Measurements from ENCODE around the gene ST3GAL5. TPM values are rescaled to one million over a fixed set of nuclear protein-coding genes. Genes with fewer than 3 reads are reported as not detected.

ST3GAL5 gene
- total RNA-seq, 1 experiment from 2014 or later = 3.8 TPM

DNA sequence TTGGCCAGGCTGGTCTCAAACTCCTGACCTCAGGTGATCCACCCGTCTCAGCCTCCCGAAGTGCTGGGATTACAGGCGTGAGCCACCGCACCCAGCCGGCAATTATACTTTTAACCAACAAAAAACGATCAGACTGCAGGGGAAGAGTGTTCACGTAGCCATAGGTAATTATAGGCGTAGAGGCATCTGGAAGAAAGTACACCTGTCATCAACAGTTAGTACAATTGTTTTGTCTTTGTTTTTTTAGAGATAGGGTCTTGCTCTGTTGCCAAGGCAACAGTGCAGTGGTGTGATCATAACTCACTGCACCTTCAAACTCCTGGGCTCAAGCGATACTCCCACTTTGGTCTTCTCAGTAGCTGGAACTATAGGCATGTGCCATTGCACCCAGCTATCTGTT, 20.0 kb downstream of the ST3GAL5 start:
- H3K9me3 ChIP-seq (ENCODE audit: low read length) = no peaks in the 10 kb centered on the region
- H3K4me2 ChIP-seq (ENCODE audit: low read depth, low read length, poor library complexity, severe bottlenecking) = no peak overlapping the region
- DNase-seq = no peak
- no peak overlapping the region for H3K9ac ChIP-seq (ENCODE audit: low read length)
- no peaks in the 10 kb centered on the region for H3K27me3 ChIP-seq (ENCODE audit: low read length)
- H3K27ac ChIP-seq (ENCODE audit: low read length) = no peak overlapping the region
- no peaks in the 10 kb centered on the region for H3K36me3 ChIP-seq (ENCODE audit: insufficient read depth, low read length)
- no peaks in the 10 kb centered on the region for H3K9me2 ChIP-seq (replicated peaks; ENCODE audit: insufficient read depth, low read length)
- no peaks in the 10 kb centered on the region for H3K79me2 ChIP-seq (ENCODE audit: low read length)
- H4K20me1 ChIP-seq (ENCODE audit: insufficient read depth, low read depth, low read length) = no peaks in the 10 kb centered on the region
- no peak overlapping the region for H2AFZ ChIP-seq (ENCODE audit: low read length)
- no peaks in the 10 kb centered on the region for H3K4me1 ChIP-seq (ENCODE audit: low read length)
- H3K4me3 ChIP-seq (ENCODE audit: low read length) = no peak overlapping the region

GRCh38 chr2:85867556-85868292, 21.1 kb downstream of the ST3GAL5 start:
- H3K9me3 ChIP-seq (ENCODE audit: low read length) = no peaks in the 10 kb centered on the region
- DNase-seq = no peak
- H3K36me3 ChIP-seq (ENCODE audit: insufficient read depth, low read length) = no peaks in the 10 kb centered on the region
- no peak overlapping the region for H3K4me3 ChIP-seq (ENCODE audit: low read length)
- H3K27ac ChIP-seq (ENCODE audit: low read length) = no peak overlapping the region
- H3K9me2 ChIP-seq (replicated peaks; ENCODE audit: insufficient read depth, low read length) = no peaks in the 10 kb centered on the region
- H3K4me1 ChIP-seq (ENCODE audit: low read length) = no peaks in the 10 kb centered on the region
- no peak overlapping the region for H3K9ac ChIP-seq (ENCODE audit: low read length)
- H3K4me2 ChIP-seq (ENCODE audit: low read depth, low read length, poor library complexity, severe bottlenecking) = no peak overlapping the region
- H3K27me3 ChIP-seq (ENCODE audit: low read length) = no peaks in the 10 kb centered on the region
- H2AFZ ChIP-seq (ENCODE audit: low read length) = no peak overlapping the region
- H4K20me1 ChIP-seq (ENCODE audit: insufficient read depth, low read depth, low read length) = no peaks in the 10 kb centered on the region
- H3K79me2 ChIP-seq (ENCODE audit: low read length) = no peaks in the 10 kb centered on the region

DNA sequence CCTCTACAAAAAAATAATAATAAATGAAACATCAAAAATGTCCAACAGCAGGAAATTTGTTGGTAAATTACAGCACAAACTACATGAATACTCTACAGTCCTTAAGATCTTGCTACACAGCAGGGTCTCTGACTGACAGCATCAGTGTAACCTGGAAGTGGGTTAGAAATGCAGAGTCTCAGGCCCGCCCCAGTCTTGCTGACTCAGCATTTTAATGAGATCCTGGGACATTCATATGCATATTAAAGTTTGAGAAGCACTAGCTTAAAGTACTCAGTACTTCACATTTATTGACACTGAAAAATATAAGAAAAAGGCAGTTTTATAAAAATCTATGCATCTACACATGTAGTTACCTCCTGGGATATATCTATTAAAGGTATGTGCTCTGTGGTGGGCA, 21.7 kb downstream of the ST3GAL5 start:
- Histone ChIP-seq H3K27me3 (ENCODE audit: low read length) (no peaks in the 10 kb centered on the region), H3K4me1 (ENCODE audit: low read length) (no peaks in the 10 kb centered on the region), H3K4me2 (ENCODE audit: low read depth, low read length, poor library complexity, severe bottlenecking) (no peak overlapping the region), H3K9me2 (replicated peaks; ENCODE audit: insufficient read depth, low read length) (no peaks in the 10 kb centered on the region), H2AFZ (ENCODE audit: low read length) (no peak overlapping the region), H3K9me3 (ENCODE audit: low read length) (no peaks in the 10 kb centered on the region), H3K9ac (ENCODE audit: low read length) (no peak overlapping the region), H3K4me3 (ENCODE audit: low read length) (no peak overlapping the region), H4K20me1 (ENCODE audit: insufficient read depth, low read depth, low read length) (no peaks in the 10 kb centered on the region), H3K27ac (ENCODE audit: low read length) (no peak overlapping the region), H3K36me3 (ENCODE audit: insufficient read depth, low read length) (no peaks in the 10 kb centered on the region), H3K79me2 (ENCODE audit: low read length) (no peaks in the 10 kb centered on the region)
- no peak for DNase-seq

DNA sequence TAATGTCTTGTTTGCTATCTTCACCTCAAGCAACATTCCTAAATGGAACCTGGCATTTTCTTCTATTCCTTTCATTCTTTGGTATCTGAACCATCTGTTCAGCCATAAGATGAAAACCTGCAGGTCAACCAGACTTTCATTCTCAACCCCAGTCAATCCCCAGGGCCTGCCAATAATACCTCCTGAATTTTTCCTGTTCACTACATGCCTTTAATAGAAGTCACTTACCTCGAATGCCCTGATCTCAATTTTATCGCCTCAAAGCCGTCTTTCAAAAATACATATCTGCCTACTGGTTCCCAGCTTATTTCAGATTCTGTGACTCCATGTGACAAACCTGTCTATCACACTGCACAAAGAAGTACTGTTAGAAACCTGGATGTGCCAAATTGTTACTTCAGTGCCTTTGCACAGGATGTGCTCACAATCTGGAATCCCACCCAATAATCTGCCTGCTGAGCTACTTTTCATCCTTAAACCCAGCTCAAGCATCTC, 22.6 kb downstream of the ST3GAL5 start:
- H3K27ac ChIP-seq (ENCODE audit: low read length) = no peak overlapping the region

GRCh38 chr2:85865539-85866164, 23.1 kb downstream of the ST3GAL5 start:
- no peaks in the 10 kb centered on the region for H3K36me3 ChIP-seq (ENCODE audit: insufficient read depth, low read length)
- H4K20me1 ChIP-seq (ENCODE audit: insufficient read depth, low read depth, low read length) = no peaks in the 10 kb centered on the region
- H3K4me3 ChIP-seq (ENCODE audit: low read length) = no peak overlapping the region
- no peaks in the 10 kb centered on the region for H3K9me2 ChIP-seq (replicated peaks; ENCODE audit: insufficient read depth, low read length)
- H3K79me2 ChIP-seq (ENCODE audit: low read length) = no peaks in the 10 kb centered on the region
- H3K4me2 ChIP-seq (ENCODE audit: low read depth, low read length, poor library complexity, severe bottlenecking) = no peak overlapping the region
- no peaks in the 10 kb centered on the region for H3K4me1 ChIP-seq (ENCODE audit: low read length)
- no peaks in the 10 kb centered on the region for H3K9me3 ChIP-seq (ENCODE audit: low read length)
- H2AFZ ChIP-seq (ENCODE audit: low read length) = no peak overlapping the region
- H3K27ac ChIP-seq (ENCODE audit: low read length) = no peak overlapping the region
- H3K9ac ChIP-seq (ENCODE audit: low read length) = no peak overlapping the region
- H3K27me3 ChIP-seq (ENCODE audit: low read length) = no peaks in the 10 kb centered on the region
- DNase-seq = no peak

More for the DNA sequence above, 22.6 kb downstream of the ST3GAL5 start:
- no peaks in the 10 kb centered on the region for H4K20me1 ChIP-seq (ENCODE audit: insufficient read depth, low read depth, low read length)
- no peak overlapping the region for H2AFZ ChIP-seq (ENCODE audit: low read length)
- DNase-seq = no peak
- no peaks in the 10 kb centered on the region for H3K9me2 ChIP-seq (replicated peaks; ENCODE audit: insufficient read depth, low read length)
- no peak overlapping the region for H3K4me3 ChIP-seq (ENCODE audit: low read length)
- no peaks in the 10 kb centered on the region for H3K36me3 ChIP-seq (ENCODE audit: insufficient read depth, low read length)
- no peak overlapping the region for H3K9ac ChIP-seq (ENCODE audit: low read length)
- H3K4me2 ChIP-seq (ENCODE audit: low read depth, low read length, poor library complexity, severe bottlenecking) = no peak overlapping the region
- no peaks in the 10 kb centered on the region for H3K79me2 ChIP-seq (ENCODE audit: low read length)
- H3K4me1 ChIP-seq (ENCODE audit: low read length) = no peaks in the 10 kb centered on the region
- H3K9me3 ChIP-seq (ENCODE audit: low read length) = no peaks in the 10 kb centered on the region
- H3K27me3 ChIP-seq (ENCODE audit: low read length) = no peaks in the 10 kb centered on the region

- Histone ChIP-seq H3K4me2 (ENCODE audit: low read depth, low read length, poor library complexity, severe bottlenecking) (no peak overlapping the region), H3K79me2 (ENCODE audit: low read length) (no peaks in the 10 kb centered on the region), H3K9me3 (ENCODE audit: low read length) (no peaks in the 10 kb centered on the region), H3K9ac (ENCODE audit: low read length) (no peak overlapping the region), H3K36me3 (ENCODE audit: insufficient read depth, low read length) (no peaks in the 10 kb centered on the region), H3K27ac (ENCODE audit: low read length) (no peak overlapping the region), H4K20me1 (ENCODE audit: insufficient read depth, low read depth, low read length) (no peaks in the 10 kb centered on the region), H3K9me2 (replicated peaks; ENCODE audit: insufficient read depth, low read length) (no peaks in the 10 kb centered on the region), H3K27me3 (ENCODE audit: low read length) (no peaks in the 10 kb centered on the region), H3K4me1 (ENCODE audit: low read length) (no peaks in the 10 kb centered on the region), H2AFZ (ENCODE audit: low read length) (no peak overlapping the region), H3K4me3 (ENCODE audit: low read length) (no peak overlapping the region)
- DNase-seq = no peak
Measured at GRCh38 chr2:85864654-85865053, 24.1 kb downstream of the ST3GAL5 start.

GRCh38 chr2:85862426-85862825, 26.4 kb downstream of the ST3GAL5 start:
- no peak overlapping the region for H3K27ac ChIP-seq (ENCODE audit: low read length)
- no peaks in the 10 kb centered on the region for H4K20me1 ChIP-seq (ENCODE audit: insufficient read depth, low read depth, low read length)
- no peaks in the 10 kb centered on the region for H3K36me3 ChIP-seq (ENCODE audit: insufficient read depth, low read length)
- no peaks in the 10 kb centered on the region for H3K4me1 ChIP-seq (ENCODE audit: low read length)
- H3K4me3 ChIP-seq (ENCODE audit: low read length) = no peak overlapping the region
- H3K9ac ChIP-seq (ENCODE audit: low read length) = no peak overlapping the region
- DNase-seq = no peak
- no peaks in the 10 kb centered on the region for H3K79me2 ChIP-seq (ENCODE audit: low read length)
- no peak overlapping the region for H3K4me2 ChIP-seq (ENCODE audit: low read depth, low read length, poor library complexity, severe bottlenecking)
- no peaks in the 10 kb centered on the region for H3K27me3 ChIP-seq (ENCODE audit: low read length)
- H3K9me2 ChIP-seq (replicated peaks; ENCODE audit: insufficient read depth, low read length) = no peaks in the 10 kb centered on the region
- H2AFZ ChIP-seq (ENCODE audit: low read length) = no peak overlapping the region
- H3K9me3 ChIP-seq (ENCODE audit: low read length) = no peaks in the 10 kb centered on the region

- H3K9me3 ChIP-seq (ENCODE audit: low read length) = no peaks in the 10 kb centered on the region
- H3K36me3 ChIP-seq (ENCODE audit: insufficient read depth, low read length) = no peaks in the 10 kb centered on the region
- no peak overlapping the region for H3K4me3 ChIP-seq (ENCODE audit: low read length)
- no peaks in the 10 kb centered on the region for H3K27me3 ChIP-seq (ENCODE audit: low read length)
- H3K4me1 ChIP-seq (ENCODE audit: low read length) = no peaks in the 10 kb centered on the region
- H3K79me2 ChIP-seq (ENCODE audit: low read length) = no peaks in the 10 kb centered on the region
- H2AFZ ChIP-seq (ENCODE audit: low read length) = no peak overlapping the region
- no peak overlapping the region for H3K4me2 ChIP-seq (ENCODE audit: low read depth, low read length, poor library complexity, severe bottlenecking)
- H3K9ac ChIP-seq (ENCODE audit: low read length) = no peak overlapping the region
- no peaks in the 10 kb centered on the region for H3K9me2 ChIP-seq (replicated peaks; ENCODE audit: insufficient read depth, low read length)
- DNase-seq = no peak
- no peak overlapping the region for H3K27ac ChIP-seq (ENCODE audit: low read length)
- H4K20me1 ChIP-seq (ENCODE audit: insufficient read depth, low read depth, low read length) = no peaks in the 10 kb centered on the region
Measured at GRCh38 chr2:85861650-85862049, 27.1 kb downstream of the ST3GAL5 start.

Data from Karpas-422 (cell line).